HS-5 (cell line): Measurements from ENCODE around the gene HPSE2.

Source experiments
- DNase-seq: peaks from one replicate; pipeline ENCODE4 v3.0.0-alpha.2; 2012; ENCODE audit warnings: low read depth

Gene HPSE2

GRCh38 chr10:98461500-98461842 is 774.2 kb downstream of the HPSE2 start:
- DNase-seq, result no peak

- DNase-seq, result peak; percentile 94
These were observed 774.7 kb downstream of the HPSE2 start for GRCh38 chr10:98460837-98461499.

DNA sequence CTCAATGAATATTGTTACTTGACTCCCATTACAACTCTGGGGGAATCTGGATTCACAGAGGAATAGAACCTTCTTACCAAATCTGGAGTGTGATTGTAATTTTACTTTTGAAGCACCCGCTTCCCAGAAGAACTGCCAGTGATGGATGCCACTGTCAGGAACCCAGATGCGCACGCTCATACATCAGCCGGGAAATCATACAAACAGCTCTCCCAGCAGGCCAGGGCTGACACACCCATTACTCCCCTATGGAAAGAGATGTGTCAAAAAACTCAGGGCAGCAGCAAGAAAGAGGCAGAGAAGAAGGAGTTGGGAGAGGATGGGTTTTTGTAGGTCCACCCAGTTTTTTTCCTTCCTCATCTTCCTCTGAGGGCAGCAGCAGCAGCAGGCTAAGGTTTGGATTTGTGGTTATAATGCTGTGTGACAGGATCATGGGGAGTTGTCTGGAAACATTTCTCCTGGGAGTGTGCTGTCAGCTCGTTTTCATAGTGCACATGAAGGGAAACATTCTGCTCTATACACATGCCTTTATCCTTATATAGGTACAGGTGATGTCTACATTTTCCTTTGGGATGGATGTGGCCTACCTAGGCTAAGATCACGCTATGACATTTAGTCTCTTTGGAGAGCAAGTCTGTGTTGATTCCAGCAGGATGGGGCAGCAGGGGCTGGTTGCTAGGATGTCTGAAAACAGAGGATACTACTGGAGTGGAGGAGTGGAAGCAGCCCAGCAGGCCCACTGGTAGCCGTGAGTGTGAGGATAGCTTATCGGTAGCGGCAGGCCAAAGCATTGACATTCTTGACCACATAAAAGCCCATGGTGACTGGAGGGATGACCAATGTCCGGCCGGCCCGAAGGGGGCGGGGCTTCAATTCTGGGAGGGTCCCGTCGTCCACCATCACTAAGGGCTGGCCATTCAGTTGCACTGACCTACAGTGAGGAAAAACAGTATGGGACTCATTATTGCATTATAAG is 776.6 kb downstream of the HPSE2 start:
- no peak for DNase-seq

DNA sequence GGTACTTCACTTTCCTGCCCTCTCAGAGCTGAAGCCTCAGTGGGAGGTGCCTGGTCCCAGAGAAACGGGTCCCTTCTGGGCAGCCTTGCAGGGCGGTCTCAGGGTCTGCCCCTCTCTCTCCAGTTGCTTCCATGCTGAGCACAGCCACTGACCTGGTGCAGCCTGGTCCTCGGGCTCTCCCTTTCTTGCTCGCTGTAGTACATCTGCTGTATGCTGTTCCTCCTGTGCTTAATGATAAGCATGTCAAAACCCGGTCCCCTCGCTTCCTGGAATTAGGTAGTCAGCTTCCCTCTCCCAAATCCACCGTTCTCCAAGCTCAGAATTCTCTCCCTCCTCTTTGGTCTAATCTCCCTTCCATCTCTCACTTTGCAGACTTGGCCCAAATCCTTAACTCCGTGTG is 777.9 kb downstream of the HPSE2 start:
- no peak for DNase-seq

DNA sequence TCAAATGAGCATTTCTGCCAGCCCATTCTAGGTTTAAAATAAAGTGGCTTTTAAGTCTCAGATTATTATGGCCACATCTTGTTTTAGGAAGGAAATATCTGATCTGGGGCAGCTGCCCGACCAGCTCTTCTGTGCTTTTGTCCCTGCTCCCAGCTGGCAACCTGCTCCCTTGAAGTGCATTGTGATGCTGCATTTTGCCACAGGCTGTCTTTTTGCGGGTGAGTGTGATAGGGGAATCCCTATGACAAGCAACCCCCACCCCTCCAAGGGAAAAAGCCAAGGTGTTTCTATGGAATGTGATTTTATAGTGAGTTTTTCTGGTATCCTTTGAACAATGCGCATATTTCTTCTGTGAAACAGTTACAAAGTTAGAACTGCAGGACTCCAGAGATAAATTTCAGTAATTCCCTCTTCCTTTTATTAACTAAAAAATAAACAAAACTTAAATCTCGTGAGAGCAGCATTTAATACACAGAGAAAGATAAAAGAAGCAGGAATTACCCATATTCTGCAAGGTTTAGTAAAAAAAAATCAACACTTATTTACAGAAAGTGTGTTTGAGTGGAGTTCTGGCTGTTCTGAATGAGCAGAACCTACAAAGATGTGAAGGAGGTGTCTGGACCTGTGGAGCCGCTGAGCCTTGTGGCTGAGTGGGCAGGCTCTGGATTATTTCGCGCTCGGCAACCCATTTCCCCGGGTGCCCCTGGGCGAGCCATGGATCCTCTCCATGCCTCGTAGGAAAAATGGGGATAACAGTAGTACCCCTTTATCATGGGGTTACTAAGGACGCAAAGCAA is 778.8 kb downstream of the HPSE2 start:
- DNase-seq, result no peak

GRCh38 chr10:98456043-98456570 is 779.5 kb downstream of the HPSE2 start:
- DNase-seq, result no peak

DNA sequence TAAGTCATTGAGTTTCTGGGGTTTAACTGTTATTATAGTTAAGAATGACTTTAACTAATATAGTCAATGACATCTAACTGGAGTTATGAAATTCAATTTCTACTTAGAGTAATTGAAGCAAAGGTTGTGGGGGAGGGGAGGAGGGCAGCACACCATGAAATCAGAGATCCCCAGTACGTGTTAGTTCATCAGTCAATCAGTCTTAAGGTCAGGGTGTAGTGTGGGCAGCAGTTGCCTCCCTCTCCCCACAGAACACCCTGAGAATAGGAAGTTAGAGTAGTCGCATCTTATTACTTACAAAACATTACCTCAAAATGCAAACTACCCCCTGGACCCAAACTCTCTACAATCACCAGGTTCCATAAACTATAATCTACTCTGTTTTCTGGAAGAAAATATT is 781.9 kb downstream of the HPSE2 start:
- no peak for DNase-seq

DNA sequence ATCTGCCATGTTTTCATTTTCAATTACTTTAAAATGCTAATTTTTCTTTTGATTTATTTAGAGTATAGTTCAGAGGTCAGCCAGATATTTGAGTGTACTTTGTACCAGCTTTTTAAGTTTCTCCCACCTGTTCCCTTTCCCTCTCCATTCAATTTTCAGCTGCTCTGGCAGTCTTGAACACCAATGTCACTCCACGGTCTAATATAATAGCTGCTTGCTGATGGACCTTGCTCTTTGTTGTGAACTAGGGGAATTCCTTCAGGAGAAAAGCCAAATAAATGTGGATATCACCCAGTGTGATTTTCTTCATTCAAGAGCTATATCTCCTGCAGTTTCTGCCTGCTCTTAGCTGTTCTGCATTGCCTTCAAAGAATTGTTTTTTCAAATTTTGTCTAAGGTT is 785.0 kb downstream of the HPSE2 start:
- DNase-seq, result no peak

- DNase-seq, result no peak
These were observed 786.4 kb downstream of the HPSE2 start for GRCh38 chr10:98449287-98449686.

DNA sequence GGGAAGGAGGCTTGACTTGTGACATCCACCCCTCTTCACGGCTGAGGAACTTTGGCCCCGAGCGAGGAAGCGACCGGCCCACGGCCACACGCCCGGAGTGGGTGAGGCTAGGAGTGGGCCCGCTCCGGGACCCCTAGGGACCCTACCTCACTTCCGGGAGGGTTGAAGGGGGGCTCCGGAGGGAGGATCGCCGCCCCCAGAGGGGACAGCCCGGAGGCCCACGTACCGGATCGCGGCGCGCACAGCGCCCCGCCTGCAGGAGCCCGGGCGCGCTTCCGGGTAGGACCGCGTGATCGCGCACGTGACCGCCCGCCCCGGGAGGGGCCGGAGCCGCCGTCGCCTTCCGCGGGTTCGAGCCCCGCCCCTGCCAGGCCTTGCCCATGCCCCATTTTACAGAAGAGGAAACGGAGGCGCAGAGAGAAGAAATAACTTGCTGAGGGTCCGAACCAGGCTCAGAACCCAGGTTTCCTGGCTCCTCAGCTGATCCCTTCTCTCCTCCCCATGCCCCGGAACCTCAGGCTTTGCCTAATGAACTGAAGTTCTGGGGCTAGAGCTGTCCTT is 788.9 kb downstream of the HPSE2 start, which contains the start of gene HPS1:
HPS1 (minus strand) TSS at position 275 of the 561 bp plus-strand sequence. CDS start 3,695 bp downstream, outside the sequence.
- no peak for DNase-seq

- no peak for DNase-seq
These were observed 789.4 kb downstream of the HPSE2 start for GRCh38 chr10:98446151-98446660.

DNA sequence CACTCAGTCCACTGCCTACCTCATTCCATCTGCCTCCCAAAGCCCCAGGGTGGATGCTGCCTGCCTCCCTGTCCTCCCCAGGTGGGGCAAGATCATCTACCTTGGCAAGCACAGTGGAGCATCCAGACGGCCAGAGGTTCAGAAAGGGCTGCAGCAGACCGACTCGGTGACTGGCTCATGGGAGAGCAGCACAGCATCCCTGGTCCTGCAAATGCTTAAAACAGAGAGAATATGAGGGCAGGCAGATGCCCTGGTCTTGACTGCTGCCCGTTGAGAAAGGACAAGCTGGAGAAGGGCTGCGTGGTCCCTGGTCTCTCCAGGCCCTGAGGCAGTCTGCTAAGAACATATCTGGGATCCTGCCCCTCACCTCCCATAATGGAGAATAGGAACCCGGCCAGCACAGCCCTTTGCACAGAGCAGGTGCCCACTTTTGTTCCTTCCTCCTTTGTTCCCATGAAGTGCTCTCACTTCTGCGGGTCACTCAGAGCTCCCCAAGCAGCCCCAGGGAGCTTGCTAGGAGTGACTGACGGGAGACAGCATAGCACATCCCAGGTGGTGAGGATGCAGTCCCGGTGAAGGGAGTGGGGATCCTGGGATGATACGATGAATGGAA is 790.3 kb downstream of the HPSE2 start:
- no peak for DNase-seq

GRCh38 chr10:98444314-98445006 is 791.2 kb downstream of the HPSE2 start:
- DNase-seq, result no peak

GRCh38 chr10:98438715-98439114 is 796.9 kb downstream of the HPSE2 start:
- no peak for DNase-seq

GRCh38 chr10:98436704-98437103 is 798.9 kb downstream of the HPSE2 start:
- DNase-seq, result no peak

- no peak for DNase-seq
These were observed 800.5 kb downstream of the HPSE2 start for GRCh38 chr10:98435178-98435577.

- peak; percentile 36 for DNase-seq
These were observed 801.5 kb downstream of the HPSE2 start for GRCh38 chr10:98433881-98434732.

DNA sequence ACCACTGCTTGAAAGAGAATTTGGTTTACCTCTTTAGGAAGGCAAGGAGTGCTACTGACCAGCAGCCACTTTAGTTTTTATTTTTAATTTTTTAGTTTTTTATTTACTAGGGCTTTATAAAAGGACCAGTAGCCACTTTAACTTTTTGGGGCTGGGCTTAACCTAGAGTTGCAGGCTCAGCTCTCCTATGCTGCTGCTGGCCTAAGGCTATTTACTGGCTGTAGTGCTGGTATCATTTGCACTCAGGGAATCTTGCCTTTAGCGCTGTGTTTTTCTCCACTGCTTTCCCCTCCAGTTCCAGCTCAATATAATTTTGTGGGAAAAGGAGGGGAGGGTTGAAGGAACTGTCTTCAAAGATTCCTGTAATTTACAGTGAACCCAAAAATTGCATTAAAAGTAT is 802.3 kb downstream of the HPSE2 start:
- no peak for DNase-seq

- no peak for DNase-seq
These were observed 803.3 kb downstream of the HPSE2 start for GRCh38 chr10:98432330-98432729.

DNA sequence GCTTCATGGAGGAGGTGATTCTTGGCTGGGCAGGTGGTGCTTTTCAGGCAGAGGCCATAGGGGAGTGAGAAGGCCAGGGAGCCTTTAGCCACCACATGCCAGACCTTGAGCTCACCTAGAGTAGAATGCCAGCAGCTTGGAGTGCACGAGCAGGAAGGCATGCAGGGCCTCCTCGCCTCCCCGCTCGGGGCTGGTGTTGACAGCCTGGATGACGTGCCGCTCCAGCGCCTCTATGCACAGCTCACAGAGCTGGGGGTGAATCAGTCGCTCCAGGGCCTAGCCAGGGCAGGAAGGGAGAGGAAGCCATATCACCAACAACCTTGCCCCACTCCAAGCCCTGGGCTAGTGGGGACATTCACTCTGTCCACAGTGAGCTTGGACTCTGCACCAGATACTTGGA is 804.6 kb downstream of the HPSE2 start:
- DNase-seq, result no peak
